NCI-H146 treated with DMSO at 0.1 percent for 48 hours (cell line): Measurements from ENCODE around the gene ZNF750.
"Not testable (repeated sequence)": the region's sequence is repeated elsewhere in the genome, so short reads cannot be mapped to it uniquely, and the experiment has no call there.

Source experiments
- DNase-seq: peaks from one replicate; lab custom pipeline; 2025; ENCODE audit not compliant: unreplicated experiment; lab: John Stamatoyannopoulos, UW

The ZNF750 gene

DNA sequence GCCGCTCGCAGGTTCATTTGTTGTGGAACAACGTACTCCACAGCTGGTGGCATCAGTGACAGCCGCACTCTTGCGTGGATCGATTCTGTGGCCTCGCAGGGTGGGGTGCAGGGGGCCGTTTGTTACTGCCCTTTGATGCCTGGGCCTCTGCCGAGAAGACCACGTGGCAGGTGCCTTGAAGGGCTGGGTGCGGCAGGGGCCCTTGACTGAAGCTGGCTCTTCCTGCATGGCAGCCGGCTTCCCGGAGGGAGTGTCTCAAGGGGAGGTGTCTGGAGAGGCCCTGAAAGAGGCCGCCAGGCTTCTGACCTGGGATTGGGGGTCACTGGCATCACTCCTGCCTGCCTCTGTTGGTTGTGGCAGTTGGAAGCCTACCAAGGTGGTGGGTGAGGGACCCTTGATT is 44.2 kb downstream of the ZNF750 start:
- DNase-seq = no peak

DNA sequence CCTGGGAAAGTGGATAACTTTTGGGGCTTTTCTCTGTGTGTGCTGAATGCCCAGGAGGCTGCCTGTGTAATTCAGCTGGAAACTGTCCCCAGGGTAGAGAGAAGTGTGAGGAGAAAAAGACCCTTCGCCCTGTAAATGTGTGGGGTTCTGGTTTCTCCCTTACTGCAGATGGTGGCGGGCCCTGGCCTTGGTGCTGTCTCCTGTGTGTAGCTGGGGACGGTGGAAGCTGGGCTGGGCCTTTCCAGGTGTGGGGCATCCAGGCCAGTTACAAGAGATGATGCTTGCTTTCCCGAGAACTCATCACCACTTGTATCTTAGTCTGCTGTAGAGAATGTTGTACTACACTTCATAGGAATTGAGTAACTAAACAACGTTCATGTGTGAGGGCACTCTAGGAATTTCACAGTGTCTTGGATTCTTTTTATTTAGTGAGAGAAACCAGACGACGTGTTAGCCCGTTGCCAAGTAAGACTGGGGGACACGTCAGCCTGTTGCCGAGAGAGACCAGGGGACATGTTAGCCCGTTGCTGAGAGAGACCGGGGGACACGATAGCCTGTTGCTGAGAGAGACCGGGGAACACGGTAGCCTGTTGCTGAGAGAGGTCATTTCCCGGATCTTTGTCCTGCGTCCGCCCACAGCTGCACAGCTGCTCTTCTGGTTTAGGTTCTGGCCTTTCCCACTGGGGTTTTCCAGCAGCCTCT is 44.9 kb downstream of the ZNF750 start:
- DNase-seq = no peak

DNA sequence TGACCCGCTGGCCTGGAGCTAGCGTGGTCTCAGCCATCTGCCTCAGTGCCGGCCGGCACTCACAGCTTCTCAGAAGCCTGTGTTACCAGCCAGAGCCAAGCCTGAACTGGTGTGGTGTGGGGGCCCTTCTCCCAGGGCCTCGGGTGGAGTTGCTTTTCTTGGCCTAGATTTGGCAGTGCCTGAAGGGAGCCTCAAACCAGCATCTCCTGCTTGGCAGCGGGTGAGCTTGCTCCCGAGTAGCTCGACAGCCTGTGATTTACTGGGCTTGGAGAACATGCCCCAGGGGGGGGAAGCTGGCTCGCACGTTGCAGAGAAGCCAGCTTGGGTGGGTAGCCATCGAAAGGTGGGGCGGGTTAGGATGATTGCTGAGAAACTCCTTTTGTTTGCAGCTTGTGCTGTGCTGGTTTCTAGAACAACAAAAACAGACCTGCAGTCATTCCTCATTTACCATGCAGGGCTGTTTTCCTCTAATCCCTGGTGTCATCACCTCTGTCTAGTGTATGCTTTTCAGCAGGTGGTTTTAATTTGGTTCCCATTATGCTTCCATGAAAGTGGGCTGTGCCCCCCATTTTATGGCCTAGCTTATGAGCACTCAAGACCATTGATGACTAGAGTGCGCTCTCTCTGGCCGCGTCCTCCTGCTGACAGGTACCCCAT is 45.7 kb downstream of the ZNF750 start:
- no peak for DNase-seq

DNA sequence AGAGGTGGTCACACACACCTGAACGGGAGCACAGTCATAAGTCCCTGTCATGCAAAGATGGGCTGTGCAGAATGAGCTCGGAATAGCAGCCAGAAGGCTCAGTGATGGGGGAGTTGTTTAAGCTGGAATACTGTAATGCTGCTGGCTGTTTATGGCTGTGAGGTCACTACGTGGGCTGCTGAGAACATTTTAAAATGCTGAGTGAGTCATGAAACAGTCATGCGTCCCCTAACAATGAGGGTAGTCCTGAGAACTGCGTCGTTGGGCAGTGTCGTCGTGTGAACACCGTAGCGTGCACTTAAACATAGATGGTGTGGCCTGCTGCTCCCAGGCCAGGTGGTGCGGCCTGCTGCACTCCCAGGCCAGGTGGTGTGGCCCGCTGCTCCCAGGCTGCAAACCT is 48.3 kb downstream of the ZNF750 start:
- no peak for DNase-seq

DNA sequence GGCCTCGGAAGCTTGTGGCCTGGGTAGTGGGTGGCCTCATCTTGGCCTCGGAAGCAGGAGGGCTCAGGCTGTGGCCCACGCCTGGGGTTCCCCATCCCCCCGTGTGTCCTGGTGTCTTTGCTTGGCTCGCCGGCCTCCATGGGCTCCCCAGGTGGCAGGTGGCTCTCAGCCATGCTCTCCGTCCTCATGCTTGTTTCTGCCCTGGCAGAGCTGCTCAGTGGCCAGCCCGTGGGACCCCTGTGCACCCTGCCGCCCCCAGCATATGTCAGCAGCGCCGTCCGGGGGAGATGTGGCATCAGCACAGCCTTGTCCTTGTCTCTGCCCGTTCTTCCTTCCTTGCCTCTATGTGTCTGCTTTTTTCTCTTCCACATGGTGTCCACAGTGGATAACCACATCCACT is 49.4 kb downstream of the ZNF750 start:
- no peak for DNase-seq

DNA sequence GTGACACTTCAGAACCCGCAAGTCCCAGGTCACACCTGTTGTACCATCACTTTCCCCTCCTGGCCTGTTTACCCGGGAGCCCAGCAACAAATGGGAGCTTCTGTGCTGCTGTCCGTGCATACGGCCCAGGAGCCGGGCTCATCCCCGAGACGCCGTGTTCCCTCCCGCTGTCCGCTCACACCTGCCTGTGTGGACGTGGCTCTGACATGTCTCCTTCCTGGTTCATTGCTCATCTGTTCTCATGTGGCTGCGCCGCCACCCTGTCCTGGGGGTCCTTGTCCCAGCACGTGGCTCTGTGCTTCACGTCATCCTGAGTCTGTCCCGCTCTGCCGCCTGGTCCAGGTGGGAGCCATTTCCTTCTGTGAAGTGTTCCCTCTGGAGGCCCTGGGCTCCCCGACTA is 50.0 kb downstream of the ZNF750 start:
- DNase-seq = no peak

DNA sequence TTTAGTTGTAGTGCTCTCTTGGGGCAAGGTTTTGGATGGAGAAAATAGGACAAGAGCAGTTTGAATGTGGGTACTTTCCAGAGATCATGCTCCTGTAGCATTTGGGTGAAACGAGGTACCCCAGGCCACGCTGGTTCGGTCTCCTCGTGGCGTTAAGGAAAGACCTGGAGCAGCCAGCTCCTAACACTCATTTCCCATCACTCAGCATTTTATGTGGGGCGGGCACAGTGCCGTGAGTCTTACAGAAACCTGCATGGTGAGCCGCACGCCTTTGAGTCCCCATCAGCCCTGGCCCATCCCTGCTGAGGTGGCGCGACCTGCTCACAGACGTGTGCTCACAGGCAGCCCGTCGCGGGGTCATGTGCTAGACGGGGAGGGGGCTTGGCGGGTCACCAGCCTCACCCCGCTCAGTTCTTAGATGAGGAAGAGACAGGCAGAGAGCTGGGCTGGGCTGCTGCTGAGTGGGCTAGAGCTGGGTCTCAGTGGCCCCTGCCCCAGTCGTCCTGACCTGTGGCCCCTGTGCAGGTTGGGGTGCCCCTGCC is 50.7 kb downstream of the ZNF750 start:
- DNase-seq = no peak

DNA sequence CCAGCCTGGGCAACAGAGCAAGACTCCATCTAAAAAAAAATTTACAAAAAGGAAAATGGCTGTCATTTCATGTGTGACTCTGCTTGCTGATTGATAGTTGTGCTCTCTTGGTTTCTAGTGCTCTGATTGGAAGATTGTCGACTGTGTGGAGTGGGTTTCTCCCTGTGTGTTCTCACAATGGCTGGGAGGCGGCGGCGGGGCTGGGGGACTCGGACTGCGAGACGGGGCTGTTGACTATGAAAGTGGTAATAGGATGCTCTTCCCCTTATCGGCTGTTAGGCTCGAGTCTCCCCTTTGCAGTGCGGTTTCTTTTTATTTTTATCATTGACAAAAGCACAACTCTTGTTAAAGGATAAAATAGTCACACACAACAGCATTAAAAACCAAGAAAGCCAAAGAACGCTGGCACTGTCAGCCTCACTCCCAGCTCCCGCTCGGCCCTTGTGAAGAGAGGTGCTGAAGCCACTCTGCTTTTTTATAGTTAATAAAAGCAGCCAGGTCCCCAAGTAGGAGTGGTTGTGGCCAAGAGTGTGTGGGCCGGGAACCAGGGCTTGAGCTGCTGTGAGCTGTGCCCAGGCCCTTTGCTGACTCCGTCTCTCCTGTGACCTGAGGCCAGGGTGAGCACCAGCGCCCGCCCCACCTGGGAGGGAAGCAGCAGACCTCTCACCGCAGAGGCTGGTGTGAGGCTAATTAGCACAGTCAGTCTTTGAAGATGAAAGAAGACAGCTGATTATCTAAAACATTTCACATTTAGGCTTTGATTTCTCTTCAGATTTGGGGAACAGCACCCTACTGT is 51.4 kb downstream of the ZNF750 start:
- no peak for DNase-seq

DNA sequence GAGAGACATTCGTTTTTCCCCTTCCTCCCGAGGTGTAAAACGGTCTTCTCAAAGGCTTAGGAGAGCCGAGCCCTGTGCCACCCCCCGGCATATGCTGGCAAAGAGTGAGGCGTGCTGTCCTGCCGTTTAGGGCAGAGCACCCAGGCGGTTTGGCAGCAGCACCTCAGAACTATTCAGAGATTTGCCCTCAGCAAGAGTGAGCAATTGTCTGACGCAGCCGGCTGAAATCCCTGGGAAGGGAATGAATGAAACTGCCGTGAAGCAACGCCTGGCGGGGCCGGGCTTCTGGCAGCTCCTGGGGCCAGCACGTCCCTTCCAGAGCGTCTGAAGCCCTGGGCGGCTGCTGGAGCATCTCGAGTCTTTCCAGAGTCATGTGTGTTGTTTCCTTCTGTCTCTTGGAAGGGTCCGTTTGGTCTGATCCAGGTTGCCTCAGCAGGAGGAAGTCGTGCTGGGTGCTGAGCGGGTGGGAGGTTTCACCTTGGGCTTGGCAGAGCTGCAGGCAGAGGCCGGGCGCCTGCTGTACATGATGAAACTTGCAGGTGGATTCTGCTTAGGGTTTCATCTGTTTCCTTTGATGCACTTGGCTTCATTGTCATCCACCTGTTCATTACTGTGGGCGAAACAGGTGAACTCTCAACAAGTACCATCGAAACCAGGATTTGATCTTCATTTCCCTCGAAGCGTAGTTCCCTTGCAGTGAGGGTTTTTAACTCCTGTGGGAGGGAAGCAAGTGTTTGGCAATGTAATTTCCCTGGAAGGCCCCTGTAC is 52.6 kb downstream of the ZNF750 start:
- no peak for DNase-seq

DNA sequence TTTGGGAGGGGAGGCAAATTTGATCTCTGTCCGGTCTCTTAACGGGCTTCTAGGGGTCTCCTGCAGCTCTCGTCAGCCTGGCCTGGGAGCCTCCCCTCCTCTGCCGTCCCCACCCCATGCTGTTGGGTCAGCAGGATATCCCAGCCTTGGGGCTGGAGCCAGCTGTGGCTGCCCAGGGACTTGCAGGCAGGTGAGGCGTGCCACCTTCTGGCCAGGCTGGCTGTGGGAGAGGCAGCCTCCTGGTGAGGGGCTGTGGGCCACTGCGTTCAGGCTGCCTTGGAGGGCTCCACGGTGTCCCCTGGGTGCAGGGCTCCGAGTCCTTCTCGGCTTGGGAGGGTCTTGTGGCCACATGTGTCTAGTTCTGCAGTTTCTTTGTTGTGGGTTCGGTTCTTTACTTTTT is 53.4 kb downstream of the ZNF750 start:
- no peak for DNase-seq

DNA sequence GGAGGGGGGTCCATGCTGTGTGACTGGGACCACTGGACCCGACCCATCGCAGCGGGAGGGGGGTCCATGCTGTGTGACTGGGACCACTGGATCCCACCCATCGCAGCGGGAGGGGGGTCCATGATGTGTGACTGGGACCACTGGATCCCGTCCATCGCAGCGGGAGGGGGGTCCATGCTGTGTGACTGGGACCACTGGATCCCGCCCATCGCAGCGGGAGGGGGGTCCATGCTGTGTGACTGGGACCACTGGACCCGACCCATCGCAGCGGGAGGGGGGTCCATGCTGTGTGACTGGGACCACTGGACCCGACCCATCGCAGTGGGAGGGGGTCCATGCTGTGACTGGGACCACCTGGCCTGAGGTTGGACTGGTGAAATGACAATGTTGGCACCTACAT is 54.2 kb downstream of the ZNF750 start:
- not testable (repeated sequence) for DNase-seq

DNA sequence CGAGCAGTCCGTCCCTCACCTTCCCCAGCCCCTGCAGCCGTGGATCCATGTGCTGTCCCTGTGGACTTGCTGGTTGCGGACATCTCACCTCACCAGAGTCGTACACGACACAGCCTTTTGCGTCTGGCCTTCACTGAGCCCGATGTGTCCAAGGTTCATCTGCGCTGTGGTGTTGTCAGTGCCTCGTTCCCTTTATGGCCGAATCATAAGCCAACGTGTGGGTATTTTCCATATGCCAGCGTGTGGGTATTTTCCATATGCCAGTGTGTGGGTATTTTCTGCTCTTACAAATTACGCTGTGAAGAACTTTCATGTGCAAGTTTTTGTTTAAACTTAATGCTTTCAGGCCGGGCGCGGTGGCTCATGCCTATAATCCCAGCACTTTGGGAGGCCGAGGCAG is 56.3 kb downstream of the ZNF750 start:
- no peak for DNase-seq

DNA sequence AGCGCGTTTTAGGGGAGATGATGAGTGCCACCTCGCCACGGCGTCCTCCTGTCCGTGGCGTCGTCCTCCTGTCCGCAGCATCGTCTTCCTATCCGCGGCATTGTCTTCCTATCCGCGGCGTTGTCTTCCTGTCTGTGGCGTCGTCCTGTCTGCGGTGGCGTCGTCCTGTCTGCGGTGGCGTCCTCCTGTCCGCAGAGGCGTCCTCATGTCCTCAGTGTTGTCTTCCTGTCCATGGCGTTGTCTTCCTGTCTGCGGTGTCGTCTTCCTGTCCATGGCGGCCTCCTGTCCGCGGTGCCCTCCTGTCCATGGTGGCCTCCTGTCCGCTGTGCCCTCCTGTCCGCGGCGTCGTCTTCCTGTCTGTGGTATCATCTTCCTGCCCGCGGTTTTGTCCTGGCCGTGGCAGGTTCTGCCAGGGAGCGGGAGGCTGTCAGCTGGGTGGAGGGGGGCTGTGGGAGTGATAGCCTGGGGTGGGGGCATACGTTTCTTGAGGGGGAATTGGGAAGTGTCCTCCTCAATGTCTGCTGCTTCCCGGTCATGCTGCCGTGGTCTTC is 57.1 kb downstream of the ZNF750 start:
- no peak for DNase-seq

DNA sequence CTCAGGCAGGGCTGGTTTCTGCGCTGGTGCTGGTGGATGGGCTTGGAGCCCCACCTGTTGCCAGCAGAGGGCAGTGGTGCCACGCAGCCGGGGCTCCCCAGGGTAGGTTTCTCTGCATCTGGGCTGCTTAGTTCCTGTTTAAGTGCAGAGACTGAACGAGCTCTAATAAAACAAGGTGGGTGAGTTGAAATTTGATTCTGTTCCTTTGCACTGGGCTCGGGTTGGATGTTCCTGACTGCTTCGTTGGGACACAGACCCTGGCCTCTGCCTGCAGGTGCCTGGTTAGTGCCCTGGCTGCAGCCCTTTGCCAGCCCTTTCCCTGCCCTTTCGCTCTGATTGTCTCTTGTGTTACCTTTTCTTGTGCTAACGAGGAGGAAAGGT is 57.9 kb downstream of the ZNF750 start:
- DNase-seq = peak; percentile 10

DNA sequence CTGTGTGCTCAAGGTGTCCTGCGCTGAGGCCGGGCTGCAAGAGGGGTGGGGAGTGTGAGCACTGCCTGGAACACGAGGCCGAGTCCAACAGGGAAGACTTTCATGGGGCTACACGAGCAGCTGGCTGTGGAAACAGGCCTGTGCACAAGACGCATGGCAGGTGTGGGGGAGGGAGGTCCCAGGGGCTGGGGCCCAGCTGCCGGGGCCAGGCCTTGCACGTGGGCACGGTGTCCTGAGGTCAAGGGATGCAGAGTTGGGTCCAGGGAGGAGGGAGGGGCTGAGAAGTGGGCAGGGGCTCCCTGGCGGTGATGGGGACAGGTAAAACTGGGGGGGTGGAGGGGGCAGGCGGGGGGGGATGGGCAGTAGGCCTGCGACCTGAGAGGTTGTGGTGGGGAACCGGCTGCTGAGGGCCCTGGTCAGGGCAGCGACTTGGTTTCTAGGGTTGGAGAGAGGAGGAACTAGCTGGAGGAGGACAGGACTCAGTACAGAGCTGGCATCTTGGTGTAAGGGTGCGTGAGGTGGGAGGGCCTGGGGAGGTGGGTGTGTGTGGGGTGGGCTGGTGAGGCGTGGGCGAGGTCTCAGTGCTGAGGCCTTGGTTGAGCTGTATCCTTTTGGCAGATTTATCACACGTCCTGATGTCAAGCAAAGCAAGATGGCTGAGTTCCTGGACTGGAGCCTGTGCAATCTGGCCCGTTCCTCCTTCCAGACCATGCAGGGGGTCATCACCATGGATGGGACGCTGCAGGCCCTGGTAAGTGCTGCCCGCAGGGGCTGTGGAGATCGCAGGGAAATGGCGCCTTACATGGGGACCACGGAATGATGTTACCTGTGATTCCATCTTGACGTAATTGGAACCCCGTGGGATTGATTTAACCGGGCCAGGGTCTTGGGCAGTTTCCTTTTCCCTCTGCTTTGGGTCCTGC is 58.6 kb downstream of the ZNF750 start:
- DNase-seq = no peak

DNA sequence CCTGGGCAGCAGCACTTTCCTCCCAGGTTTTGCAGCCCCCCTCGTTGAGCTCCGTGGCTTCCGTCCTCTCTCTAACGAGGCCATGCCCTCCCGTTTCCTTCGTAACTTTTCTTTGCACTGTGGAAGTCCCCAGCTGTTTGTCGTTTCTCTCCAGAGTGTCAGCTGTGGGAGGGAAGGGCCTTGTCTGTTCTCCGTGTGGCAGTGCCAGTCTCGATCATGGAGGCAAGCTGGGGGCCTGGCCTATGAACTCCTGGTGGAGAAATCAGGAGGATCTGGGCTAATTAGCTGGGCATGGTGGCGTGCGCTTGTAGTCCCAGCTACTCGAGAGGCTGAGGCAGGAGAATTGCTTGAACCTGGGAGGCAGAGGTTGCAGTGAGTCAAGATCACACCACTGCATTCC is 59.6 kb downstream of the ZNF750 start:
- DNase-seq = no peak

DNA sequence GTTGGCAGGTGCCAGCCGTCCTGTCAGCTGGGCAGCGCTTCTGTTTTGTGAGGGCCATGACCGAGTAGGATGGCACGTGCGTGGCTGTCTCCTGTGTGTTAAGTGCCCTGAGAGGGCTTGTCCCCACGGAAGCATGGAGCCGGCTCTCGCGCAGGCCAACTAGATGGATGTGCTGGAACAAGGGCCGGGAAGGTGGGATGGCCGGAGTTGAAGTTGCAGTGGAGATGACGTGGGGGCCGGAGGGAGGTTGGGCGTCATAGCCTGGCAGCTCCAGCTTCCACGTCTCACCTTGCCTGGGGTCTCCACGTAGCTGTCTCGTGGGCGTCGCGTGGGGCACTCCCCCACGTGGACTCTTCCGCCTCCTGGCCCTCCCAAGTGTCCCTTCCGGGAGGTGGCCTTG is 60.3 kb downstream of the ZNF750 start:
- DNase-seq = no peak
